Epithelial cell of proximal tubule (primary cell): ENCODE data around the gene SYT14. TPM values are rescaled to one million over a fixed set of nuclear protein-coding genes. Genes with fewer than 3 reads are reported as not detected.
"Not testable (repeated sequence)": the region's sequence is repeated elsewhere in the genome, so short reads cannot be mapped to it uniquely, and the experiment has no call there.

ENCODE experiments used
- DNase-seq: peaks from one replicate; pipeline ENCODE4 v3.0.0-alpha.2; 2011; ENCODE audit warnings: low read depth
- H3K4me3 ChIP-seq: 2 replicates; pipeline ENCODE4 v1.5.1; 2011; ENCODE audit warnings: low read depth, mild to moderate bottlenecking, low read length
- CTCF ChIP-seq: conservative IDR thresholded peaks from 2 replicates; pipeline ENCODE4 v1.5.1; 2012; ENCODE audit warnings: low read depth, mild to moderate bottlenecking, low read length
- total RNA-seq: library from RNA; depleted of rRNA; stranded (reverse); fragments of >200 nt; gene quantifications from 2 replicates; pipeline ENCODE4 v1.2.3, GENCODE V29; 2015

Gene SYT14
- total RNA-seq, 1 donor from 2014 or later: 3.9 TPM

DNA sequence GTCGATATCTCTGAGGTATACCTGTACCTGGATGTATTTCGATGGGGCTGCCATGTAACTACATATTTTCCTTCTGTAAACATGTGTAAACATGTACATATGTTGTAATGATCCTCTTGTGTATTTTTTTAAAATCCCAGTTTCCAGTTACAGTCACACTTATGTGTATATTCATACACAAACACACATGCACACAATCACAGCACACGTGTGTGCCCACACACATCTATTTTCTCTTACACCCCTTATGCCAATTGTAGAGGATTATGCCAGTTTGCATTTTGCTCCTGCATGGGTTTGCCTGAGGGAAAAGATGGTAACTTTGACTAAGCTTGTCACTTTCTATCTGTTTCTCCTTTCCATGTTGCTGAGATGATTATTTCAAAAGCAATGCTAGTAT lies 10.1 kb downstream of the SYT14 start:
- no peak for DNase-seq
- TF ChIP-seq CTCF: no peak
- no peak overlapping the region for H3K4me3 ChIP-seq

- DNase-seq: no peak
- no peak for TF ChIP-seq CTCF
These were observed 18.1 kb downstream of the SYT14 start for GRCh38 chr1:209956116-209956515.

DNA sequence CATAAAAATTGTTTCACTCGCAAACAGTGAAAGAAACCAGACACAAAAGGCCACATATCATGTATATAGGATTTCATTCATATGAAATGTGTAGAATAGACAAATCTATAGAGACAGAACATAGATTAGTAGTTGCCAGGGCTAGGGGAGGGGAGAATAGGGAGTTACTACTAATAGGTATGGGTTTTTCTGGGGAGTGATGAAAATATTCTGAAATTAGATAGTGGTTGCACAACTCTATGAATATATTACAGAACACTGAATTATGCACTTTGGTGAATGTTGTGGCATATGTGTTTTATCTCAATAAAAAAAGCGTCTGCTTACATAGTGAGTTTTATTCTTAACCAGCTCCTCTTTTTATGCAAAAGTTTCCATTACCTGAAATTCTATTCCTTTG lies 21.6 kb downstream of the SYT14 start:
- DNase-seq: no peak
- TF ChIP-seq CTCF: no peak
- no peak overlapping the region for H3K4me3 ChIP-seq

More at GRCh38 chr1:209956116-209956515, 18.1 kb downstream of the SYT14 start:
- no peak overlapping the region for H3K4me3 ChIP-seq

GRCh38 chr1:209960926-209961325 lies 22.9 kb downstream of the SYT14 start:
- H3K4me3 ChIP-seq: no peak overlapping the region
- no peak for TF ChIP-seq CTCF
- DNase-seq: no peak

DNA sequence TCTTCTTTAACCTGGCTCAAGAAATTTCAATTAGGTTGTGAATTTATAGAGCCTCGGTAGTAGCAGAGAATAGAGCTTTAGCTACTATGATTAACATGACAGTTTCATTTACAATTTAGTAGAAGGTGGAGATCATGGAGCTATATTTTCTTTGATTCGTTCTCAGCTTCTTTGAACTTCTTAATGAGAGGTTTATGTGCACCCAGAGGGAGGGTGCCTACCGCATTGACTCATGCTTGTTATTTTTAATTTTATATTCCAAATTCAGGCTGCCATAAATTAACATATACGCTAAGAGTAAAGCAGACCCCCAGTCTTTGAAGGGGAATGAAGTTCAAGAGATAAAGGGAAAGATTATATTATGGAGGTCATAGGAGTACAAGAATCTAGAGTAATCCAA lies 24.4 kb downstream of the SYT14 start:
- no peak overlapping the region for H3K4me3 ChIP-seq

GRCh38 chr1:209962856-209963255 lies 24.8 kb downstream of the SYT14 start:
- DNase-seq: no peak
- no peak overlapping the region for H3K4me3 ChIP-seq
- no peak for TF ChIP-seq CTCF

More for the DNA sequence above, 24.4 kb downstream of the SYT14 start:
- DNase-seq: no peak
- no peak for TF ChIP-seq CTCF

- DNase-seq: no peak
- TF ChIP-seq CTCF: no peak
- H3K4me3 ChIP-seq: no peak overlapping the region
These were observed 28.0 kb downstream of the SYT14 start for GRCh38 chr1:209965996-209966395.

- not testable (repeated sequence) for H3K4me3 ChIP-seq, DNase-seq
These were observed 40.7 kb downstream of the SYT14 start for GRCh38 chr1:209978721-209979120.
